NCI-H2196 treated with DMSO at 0.1 percent for 48 hours (cell line): ENCODE measurements around the gene PTH2.

Experiments
- DNase-seq: peaks from one replicate; lab custom pipeline; 2025; ENCODE audit not compliant: unreplicated experiment; lab: John Stamatoyannopoulos, UW

The PTH2 gene

GRCh38 chr19:49415102-49415809 lies 8.0 kb downstream of the PTH2 start:
- no peak for DNase-seq

- no peak for DNase-seq
Measured at GRCh38 chr19:49414256-49414655, 9.0 kb downstream of the PTH2 start.

DNA sequence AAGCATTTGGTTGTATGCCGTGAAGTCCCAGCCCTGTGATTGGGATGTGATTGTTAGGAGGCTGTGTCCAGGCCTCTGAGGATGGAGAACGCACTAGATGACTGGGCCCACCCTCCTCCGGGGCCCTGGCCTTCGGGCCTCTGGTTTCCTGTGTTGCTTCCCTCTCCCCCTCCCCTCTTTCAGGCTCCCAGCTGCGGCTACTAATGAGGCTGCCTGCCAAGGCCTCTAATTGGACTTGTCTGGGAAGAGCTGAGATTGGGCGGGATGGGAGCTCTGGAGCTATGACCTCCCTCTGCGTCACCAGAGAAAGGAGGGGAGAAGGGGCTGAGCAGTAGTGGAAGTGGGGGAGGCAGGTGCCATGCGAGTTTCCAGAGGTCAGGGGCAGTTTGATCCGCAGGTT lies 9.9 kb downstream of the PTH2 start:
- DNase-seq = no peak

DNA sequence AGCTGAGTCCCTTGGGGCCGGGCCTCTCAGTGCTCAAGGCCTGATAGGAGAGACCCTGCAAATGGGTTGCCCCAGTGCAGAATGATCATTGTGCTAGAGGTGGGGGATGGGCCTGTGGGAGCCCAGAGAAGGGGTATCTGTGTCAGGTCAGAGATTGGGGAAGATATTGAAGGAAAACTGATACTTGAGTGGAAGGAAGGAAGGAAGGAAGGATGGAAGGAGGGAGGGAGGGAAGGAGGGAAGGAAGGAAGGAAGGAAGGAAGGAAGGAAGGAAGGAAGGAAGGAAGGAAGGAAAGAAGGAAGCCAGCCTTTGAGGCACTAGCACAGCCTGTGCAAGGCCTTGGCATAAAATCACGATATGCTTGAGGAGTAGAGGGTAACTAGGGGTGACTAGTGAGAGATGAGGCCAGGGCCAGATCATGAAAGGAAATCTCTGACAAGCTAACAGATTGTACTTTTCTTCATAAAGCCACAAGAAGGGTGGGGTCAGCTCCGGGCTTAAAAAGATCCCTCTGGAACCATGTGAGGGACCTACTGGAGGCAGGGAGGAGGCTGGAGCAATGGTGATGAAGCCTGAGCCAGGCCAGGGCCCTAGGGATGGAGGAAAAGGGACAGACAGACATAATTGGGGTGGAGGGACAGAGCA lies 11.4 kb downstream of the PTH2 start:
- DNase-seq = no peak

DNA sequence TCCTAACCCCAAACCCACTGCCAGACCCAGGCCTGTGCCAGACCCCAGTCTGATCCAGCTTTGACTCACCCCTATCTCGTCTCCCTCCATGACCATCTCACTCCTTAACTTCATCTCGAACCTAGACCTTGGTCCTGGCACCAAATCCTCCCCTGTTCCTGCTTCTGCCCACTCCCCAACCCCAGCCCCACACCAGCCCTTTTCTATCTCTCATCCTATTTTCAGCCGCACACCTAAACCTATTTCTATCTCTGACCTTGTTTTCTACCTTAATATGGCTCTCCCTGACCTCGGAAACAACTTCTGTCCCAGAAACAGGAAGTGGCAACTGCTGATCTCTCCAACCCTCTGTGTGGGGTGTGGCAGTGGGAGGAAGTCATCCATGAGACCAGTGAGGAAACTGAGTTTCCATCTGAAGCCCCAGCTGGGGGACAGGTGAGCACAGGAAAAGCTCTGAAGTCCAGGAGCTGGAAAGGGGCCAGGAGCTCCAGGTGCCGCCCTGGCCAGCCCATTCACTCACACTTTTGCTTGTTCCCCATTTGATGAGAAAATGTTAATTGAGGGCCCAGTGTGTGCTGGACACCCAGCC lies 13.7 kb downstream of the PTH2 start:
- DNase-seq = no peak

DNA sequence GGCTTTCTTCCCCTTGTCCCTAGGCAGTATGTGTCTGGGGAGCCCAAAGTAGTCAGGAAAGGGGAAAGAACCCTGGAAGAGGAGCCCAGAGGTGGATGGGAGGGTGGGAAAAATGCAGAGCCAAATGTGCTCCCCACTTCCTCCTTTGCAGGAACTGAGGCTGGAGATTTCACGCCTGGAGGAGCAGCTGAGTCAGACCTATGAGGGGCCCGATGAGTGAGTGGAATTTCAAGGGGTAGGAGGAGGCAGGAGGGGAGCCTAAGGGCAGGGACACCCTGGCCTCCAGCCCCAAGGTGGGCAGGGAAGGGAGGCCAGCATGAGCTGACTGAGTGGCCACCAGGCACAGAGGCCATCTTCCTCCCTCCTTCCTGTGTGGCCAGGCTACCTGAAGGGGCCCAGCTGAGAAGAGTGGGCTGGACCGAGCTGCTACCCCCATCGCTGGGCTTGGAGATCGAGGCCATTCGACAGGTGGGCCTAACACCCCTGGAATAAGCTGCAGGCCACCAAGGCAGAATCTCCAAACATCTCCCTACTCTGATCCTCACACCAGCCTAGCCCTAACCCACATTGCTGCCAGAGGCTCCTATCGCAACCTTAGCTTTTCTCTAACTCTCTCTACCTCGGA lies 14.3 kb downstream of the PTH2 start:
- no peak for DNase-seq

GRCh38 chr19:49407482-49408015 lies 15.7 kb downstream of the PTH2 start:
- no peak for DNase-seq

DNA sequence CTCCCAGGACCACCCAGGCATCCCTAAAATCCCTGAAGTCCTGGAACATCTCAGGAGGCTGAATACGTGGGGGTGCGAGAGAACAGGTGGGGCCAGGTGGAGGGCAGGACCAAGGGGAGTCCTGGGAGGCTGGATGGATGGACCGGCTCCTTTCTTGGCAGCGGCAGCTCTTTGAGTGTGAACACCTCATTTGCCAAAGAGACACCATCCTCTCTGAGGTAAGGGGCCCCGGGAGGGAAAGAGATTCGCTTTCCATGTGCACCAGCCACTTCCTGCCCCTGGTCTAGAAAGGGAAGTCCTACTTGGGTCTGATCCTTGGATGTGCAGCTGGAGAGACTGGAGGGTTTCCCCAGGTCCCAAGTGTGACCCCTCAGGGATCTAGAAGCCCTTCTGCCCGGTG lies 16.2 kb downstream of the PTH2 start:
- DNase-seq = no peak

DNA sequence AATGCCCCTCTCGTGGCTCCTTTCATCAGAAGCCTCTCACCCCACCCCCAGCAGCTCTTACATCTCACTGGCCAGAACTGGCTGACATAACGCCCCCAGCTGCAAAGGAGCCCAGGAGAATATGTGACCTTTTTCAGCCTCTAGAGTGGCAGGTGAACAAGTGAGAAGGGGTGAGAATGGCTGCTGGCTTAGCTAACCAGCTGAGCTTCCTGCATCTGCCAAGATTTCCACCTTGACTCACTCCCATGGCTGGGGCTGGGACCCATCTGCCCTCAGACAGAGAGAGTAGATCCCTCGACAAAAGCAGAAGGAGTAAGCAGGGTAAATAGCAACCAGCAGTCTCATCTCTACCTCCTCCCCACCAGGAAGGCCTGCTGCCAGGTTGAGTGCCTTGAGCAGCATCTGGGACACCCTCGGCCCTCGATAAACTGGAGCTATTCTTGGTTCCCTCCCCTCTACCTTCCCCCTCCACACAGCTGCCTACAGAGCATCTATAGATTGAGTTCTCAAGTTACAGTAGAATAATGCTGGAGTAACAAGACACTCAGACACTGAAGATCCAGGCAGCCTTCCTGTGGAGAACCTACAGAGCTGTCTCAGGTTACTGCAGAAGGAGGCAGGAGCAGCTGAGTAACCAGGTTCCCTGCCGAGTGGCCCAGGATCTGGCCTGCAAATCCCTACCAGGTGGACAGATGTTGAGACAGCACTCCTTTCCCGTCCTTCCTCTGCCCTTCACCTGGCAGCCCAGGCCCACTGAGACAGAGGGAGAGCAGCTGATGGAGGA lies 19.6 kb downstream of the PTH2 start:
- peak; percentile 97 for DNase-seq

DNA sequence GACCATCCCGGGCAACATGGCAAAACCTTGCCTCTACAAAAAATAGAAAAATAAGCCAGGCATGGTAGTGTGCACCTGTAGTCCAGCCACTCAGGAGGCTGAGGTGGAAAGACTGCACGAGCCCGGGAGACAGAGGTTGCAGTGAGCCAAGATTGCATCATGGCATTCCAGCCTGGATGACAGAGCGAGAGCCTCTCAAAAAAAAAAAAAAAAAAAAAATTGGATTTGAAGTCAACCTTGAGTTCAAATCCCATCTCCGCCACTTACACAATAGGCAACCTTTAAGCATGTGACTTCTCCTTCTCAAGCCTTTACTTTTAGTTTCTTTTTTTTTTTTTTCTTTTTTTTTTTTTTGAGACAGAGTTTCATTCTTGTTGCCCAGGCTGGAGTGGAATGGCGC lies 23.2 kb downstream of the PTH2 start:
- no peak for DNase-seq

- DNase-seq = no peak
Measured at GRCh38 chr19:49398931-49399330, 24.3 kb downstream of the PTH2 start.

GRCh38 chr19:49398001-49398615 lies 25.1 kb downstream of the PTH2 start:
- DNase-seq = no peak

DNA sequence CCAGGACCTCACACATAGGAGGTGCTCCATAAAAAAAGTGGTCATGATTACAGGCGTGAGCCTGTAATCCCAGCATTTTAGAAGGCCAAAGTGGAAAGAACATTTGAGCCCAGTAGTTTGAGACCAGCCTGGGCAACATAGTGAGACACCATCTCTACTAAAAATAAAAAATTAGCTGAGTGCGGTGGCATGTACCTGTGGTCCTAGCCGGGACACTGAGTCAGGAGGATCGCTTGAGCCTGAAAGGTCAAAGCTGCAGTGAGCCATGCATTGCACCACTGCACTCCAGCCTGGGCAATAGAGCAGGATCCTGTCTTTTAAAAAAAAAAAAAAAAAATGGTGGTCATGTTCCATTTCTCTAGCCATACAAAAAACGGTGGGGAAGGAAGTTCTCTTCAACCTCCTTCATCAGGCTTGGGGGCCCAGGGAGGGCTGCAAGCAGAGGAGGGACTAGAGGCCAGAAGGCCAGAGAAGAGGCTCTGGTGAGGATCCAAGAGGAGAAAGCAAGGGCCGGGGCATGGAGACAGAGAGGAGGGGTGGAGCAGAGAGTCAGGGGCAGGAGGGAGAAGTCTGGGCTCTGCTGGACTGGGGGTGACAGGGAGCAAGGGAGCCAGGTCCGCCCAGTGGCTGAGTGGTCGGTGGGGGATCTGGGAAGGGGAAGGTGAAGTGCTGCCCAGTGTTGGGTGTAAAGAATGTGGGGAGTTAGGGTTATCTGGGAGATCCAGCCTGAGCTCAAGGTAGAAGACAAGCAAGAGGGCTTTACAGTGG lies 26.3 kb downstream of the PTH2 start:
- no peak for DNase-seq

GRCh38 chr19:49395581-49396407 lies 27.4 kb downstream of the PTH2 start:
- no peak for DNase-seq

DNA sequence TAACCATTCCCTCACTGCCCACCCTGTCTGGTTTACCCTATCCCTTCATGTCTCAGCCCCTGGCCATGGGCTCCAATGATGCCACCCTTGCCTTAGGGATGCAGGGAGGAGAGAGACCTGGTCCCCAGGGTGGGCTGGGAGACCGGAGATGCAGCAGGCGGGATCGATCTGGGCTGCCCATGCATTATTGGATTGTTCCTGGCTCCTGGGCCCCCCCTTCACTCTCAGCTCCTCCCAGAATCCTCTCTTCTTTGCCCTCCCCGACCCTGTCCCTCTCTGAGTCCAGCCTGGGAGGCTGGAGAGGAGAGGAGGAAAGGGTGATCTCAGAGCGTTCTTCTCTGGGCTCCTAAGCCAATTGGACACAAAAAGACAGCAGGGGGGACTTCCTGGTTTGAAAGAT lies 29.4 kb downstream of the PTH2 start:
- no peak for DNase-seq

DNA sequence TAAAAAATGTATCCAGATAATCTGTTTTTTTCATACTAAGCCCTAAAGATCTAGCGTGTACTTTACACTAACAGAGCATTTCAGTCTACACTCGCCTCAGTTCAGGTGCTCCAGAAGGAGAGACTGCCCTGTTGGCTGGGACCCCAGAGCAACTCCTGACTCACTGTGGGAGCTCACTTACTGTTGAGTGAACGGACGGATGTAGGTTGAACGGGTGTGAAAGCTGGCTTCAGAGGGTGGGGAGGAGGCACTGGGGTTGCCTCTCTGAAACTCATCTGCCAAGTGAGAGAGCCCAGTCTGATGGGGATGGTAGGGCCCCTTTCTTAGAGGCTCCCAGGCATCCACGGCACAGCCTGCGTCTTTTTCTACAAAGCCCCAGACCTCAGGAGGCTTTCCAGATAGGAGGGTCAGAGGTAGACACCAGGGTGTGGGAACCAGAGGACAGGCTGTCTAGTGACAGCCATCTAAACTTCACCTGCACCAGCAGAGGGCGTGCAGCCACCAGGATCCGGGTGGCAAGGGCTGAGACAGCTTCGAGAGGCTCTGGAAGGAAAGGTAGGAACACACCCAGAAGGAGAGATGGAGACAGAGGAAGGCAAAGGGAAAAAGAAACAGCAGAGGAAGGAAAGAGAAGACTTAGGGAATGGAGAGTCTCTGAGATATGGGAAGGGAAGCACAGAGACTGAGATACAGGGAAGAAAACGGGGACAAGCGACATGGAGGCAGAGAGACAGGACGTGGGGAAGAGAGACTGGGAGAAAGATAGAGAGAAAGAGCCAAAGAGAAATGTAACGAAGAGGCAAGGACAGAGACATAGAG lies 31.5 kb downstream of the PTH2 start:
- peak; percentile 81 for DNase-seq

- DNase-seq = no peak
Measured at GRCh38 chr19:49390929-49391359, 32.3 kb downstream of the PTH2 start.
